ENCODE measurements around the gene SPTB.

SPTB gene

GRCh38 chr14:64899958-64900357 lies 20.3 kb upstream of the SPTB start:
- Histone ChIP-seq H3K27me3 (peaks cover 21% of the 10 kb centered on the region), H3K4me3 (ENCODE audit: low read depth in 1 of 2, low read length in 1 of 2) (no peak overlapping the region), H3K4me1 (ENCODE audit: control insufficient read depth in 1 of 2, insufficient read depth in 1 of 2, low read depth in 1 of 2, low read length in 1 of 2) (no peaks in the 10 kb centered on the region), H3K27ac (no peak overlapping the region), H3K36me3 (no peaks in the 10 kb centered on the region), H3K9me3 (no peaks in the 10 kb centered on the region)
- TF ChIP-seq CTCF (IDR thresholded peaks at IDR 0.05): no peak

GRCh38 chr14:64891839-64892375 lies 12.2 kb upstream of the SPTB start:
- no peaks in the 10 kb centered on the region for H3K36me3 ChIP-seq
- H3K4me3 ChIP-seq (ENCODE audit: low read depth in 1 of 2, low read length in 1 of 2): no peak overlapping the region
- no peak overlapping the region for H3K27ac ChIP-seq
- no peaks in the 10 kb centered on the region for H3K4me1 ChIP-seq (ENCODE audit: control insufficient read depth in 1 of 2, insufficient read depth in 1 of 2, low read depth in 1 of 2, low read length in 1 of 2)
- TF ChIP-seq CTCF (IDR thresholded peaks at IDR 0.05): no peak
- H3K27me3 ChIP-seq: peaks cover 31% of the 10 kb centered on the region
- no peaks in the 10 kb centered on the region for H3K9me3 ChIP-seq

GRCh38 chr14:64891173-64891838 lies 11.6 kb upstream of the SPTB start:
- Histone ChIP-seq H3K9me3 (no peaks in the 10 kb centered on the region), H3K27ac (no peak overlapping the region), H3K27me3 (peaks cover 37% of the 10 kb centered on the region), H3K36me3 (no peaks in the 10 kb centered on the region), H3K4me3 (ENCODE audit: low read depth in 1 of 2, low read length in 1 of 2) (no peak overlapping the region), H3K4me1 (ENCODE audit: control insufficient read depth in 1 of 2, insufficient read depth in 1 of 2, low read depth in 1 of 2, low read length in 1 of 2) (no peaks in the 10 kb centered on the region)
- no peak for TF ChIP-seq CTCF (IDR thresholded peaks at IDR 0.05)

- Histone ChIP-seq H3K9me3 (no peaks in the 10 kb centered on the region), H3K36me3 (no peaks in the 10 kb centered on the region), H3K4me1 (ENCODE audit: control insufficient read depth in 1 of 2, insufficient read depth in 1 of 2, low read depth in 1 of 2, low read length in 1 of 2) (no peaks in the 10 kb centered on the region), H3K27me3 (peaks cover 56% of the 10 kb centered on the region), H3K4me3 (ENCODE audit: low read depth in 1 of 2, low read length in 1 of 2) (no peak overlapping the region), H3K27ac (no peak overlapping the region)
- TF ChIP-seq CTCF (IDR thresholded peaks at IDR 0.05): no peak
Measured at GRCh38 chr14:64889352-64889751, 9.6 kb upstream of the SPTB start.

- Histone ChIP-seq H3K27me3 (peaks cover 88% of the 10 kb centered on the region), H3K36me3 (no peaks in the 10 kb centered on the region), H3K4me3 (ENCODE audit: low read depth in 1 of 2, low read length in 1 of 2) (no peak overlapping the region), H3K4me1 (ENCODE audit: control insufficient read depth in 1 of 2, insufficient read depth in 1 of 2, low read depth in 1 of 2, low read length in 1 of 2) (peaks cover under 1 to 3% of the 10 kb centered on the region in 2 experiments), H3K27ac (no peak overlapping the region), H3K9me3 (no peaks in the 10 kb centered on the region)
- TF ChIP-seq CTCF (IDR thresholded peaks at IDR 0.05): no peak
Measured at GRCh38 chr14:64885559-64885958, 5.9 kb upstream of the SPTB start.
